Measurements from ENCODE around the gene SORCS2.

The SORCS2 gene

GRCh38 chr4:7661846-7662506, 469.6 kb downstream of the SORCS2 start:
- no peak for TF ChIP-seq JUND (IDR thresholded peaks at IDR 0.05; ENCODE audit: low read depth)
- in situ Hi-C loops (cut with HindIII; ENCODE audit: low pct_unique_long_range_greater_than_20kb, low sequenced_read_pairs) = no loop called here

GRCh38 chr4:7662507-7662846, 470.1 kb downstream of the SORCS2 start:
- DNase-seq (ENCODE audit: low read depth in 1 of 2, low spot score in 1 of 2) = no peak
- no peak for TF ChIP-seq JUND (IDR thresholded peaks at IDR 0.05; ENCODE audit: low read depth)
- in situ Hi-C loops (cut with HindIII; ENCODE audit: low pct_unique_long_range_greater_than_20kb, low sequenced_read_pairs) = no loop called here

More at GRCh38 chr4:7661846-7662506, 469.6 kb downstream of the SORCS2 start:
- DNase-seq (ENCODE audit: low read depth in 1 of 2, low spot score in 1 of 2) = no peak

GRCh38 chr4:7663075-7663541, 470.8 kb downstream of the SORCS2 start:
- in situ Hi-C loops (cut with HindIII; ENCODE audit: low pct_unique_long_range_greater_than_20kb, low sequenced_read_pairs) = no loop called here
- no peak for TF ChIP-seq JUND (IDR thresholded peaks at IDR 0.05; ENCODE audit: low read depth)
- DNase-seq (ENCODE audit: low read depth in 1 of 2, low spot score in 1 of 2) = no peak

- DNase-seq (ENCODE audit: low read depth in 1 of 2, low spot score in 1 of 2) = no peak
- TF ChIP-seq JUND (IDR thresholded peaks at IDR 0.05; ENCODE audit: low read depth) = no peak
- in situ Hi-C loops (cut with HindIII; ENCODE audit: low pct_unique_long_range_greater_than_20kb, low sequenced_read_pairs) = no loop called here
These were observed 471.8 kb downstream of the SORCS2 start for GRCh38 chr4:7664106-7664505.

DNA sequence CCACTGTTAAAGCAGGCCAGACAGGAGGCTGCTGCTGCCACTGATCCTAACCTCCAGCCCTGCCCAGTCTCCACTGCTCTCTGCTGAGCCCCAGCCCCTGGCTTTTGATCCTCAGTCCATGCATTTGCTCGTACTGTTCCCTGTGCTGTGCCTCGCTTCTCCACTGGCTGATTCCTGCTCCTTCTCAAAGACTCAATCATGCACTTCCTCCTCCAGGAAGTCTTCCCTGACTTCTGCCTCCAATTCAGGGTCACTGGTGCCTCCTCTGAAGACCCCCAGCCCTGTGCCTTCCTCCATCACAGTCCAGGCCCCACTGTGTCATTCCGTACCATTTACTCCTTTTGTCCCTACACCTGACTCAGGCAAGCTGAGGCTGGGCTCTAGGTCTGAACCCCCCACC, 473.0 kb downstream of the SORCS2 start:
- in situ Hi-C loops (cut with HindIII; ENCODE audit: low pct_unique_long_range_greater_than_20kb, low sequenced_read_pairs) = no loop called here
- DNase-seq (ENCODE audit: low read depth in 1 of 2, low spot score in 1 of 2) = no peak
- TF ChIP-seq JUND (IDR thresholded peaks at IDR 0.05; ENCODE audit: low read depth) = no peak

DNA sequence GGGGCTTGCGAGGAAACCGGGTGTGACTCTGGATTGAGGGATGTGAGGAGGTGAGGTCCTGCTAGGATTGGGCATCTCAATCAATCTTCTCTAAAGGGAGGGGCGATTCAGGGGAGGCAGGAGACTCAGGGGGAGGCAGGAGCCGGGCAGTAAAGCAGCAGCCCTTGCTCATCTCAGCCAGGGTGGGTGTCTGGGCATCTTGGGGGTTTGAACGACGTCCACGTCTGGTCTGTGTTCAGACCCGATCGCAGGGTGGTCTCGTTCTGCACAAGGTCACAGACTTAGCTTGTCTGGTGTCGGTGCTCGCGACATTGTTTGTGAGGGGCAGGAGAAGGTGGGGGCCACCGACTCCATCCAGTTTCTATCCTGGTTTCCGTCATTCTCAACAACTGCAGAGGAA, 473.7 kb downstream of the SORCS2 start:
- TF ChIP-seq JUND (IDR thresholded peaks at IDR 0.05; ENCODE audit: low read depth) = no peak
- DNase-seq (ENCODE audit: low read depth in 1 of 2, low spot score in 1 of 2) = no peak
- in situ Hi-C loops (cut with HindIII; ENCODE audit: low pct_unique_long_range_greater_than_20kb, low sequenced_read_pairs) = no loop called here

- no peak for TF ChIP-seq JUND (IDR thresholded peaks at IDR 0.05; ENCODE audit: low read depth)
- no peak for DNase-seq (ENCODE audit: low read depth in 1 of 2, low spot score in 1 of 2)
- in situ Hi-C loops (cut with HindIII; ENCODE audit: low pct_unique_long_range_greater_than_20kb, low sequenced_read_pairs) = no loop called here
These were observed 474.4 kb downstream of the SORCS2 start for GRCh38 chr4:7666744-7667143.

DNA sequence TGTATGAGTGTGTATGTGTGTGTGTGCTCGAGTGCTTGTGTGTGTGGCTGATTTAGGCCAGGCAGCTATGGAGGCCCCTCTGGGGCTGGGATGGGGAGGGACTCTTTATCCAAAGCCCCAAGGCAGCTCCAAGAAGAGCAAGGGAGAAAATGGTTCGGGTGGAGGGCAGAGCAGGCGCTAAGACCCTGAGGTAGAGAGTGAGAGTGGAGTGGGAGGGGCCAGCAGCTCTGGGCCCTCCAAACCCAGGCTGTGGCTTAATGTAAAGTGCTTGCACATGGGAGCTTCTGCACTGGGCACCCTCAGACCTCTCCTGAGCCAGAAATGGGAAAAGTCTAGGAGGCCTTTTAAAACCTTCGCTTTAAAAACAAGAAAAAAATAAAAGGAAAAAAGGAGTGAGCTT, 475.9 kb downstream of the SORCS2 start:
- in situ Hi-C loops (cut with HindIII; ENCODE audit: low pct_unique_long_range_greater_than_20kb, low sequenced_read_pairs) = no loop called here
- no peak for DNase-seq (ENCODE audit: low read depth in 1 of 2, low spot score in 1 of 2)
- no peak for TF ChIP-seq JUND (IDR thresholded peaks at IDR 0.05; ENCODE audit: low read depth)

DNA sequence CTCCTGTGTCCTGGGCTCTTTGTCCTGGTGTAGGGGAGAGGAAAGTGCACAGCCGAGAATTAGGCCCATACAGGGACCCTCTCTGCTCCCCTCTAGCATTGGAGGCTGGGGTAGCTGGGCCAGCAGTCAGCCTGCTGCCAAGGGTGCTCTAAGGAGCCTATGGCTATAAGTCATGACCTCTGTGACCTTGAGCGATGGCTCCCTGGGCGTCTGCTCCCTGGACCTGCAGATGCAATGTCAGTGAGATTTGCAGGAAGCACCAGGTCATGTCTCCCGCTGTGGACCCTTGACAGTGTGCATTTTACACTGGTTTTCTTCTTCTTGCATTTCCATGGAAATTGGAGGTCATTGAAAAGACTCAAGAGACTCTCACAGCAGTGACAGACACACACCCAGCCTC, 476.5 kb downstream of the SORCS2 start:
- no peak for DNase-seq (ENCODE audit: low read depth in 1 of 2, low spot score in 1 of 2)
- no peak for TF ChIP-seq JUND (IDR thresholded peaks at IDR 0.05; ENCODE audit: low read depth)
- in situ Hi-C loops (cut with HindIII; ENCODE audit: low pct_unique_long_range_greater_than_20kb, low sequenced_read_pairs) = no loop called here

DNA sequence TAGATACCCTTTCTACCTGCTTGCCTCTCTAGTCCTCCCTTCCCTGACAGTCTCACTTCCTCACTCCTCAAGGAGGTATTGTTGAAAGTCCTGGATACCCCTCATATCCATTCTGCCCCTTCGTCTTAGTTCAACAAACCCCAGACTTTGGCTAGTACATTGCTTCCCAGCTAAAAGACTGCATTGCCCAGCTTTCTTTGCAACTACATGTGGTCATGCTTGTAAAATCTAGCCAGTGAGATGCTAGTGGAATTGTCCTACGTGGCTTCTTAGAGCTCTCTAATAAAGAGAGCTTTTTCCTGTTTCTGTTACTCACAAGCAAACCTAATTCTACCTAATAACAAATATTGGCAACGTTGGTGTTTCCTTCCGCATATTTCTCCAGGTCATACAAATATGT, 480.3 kb downstream of the SORCS2 start:
- DNase-seq (ENCODE audit: low read depth in 1 of 2, low spot score in 1 of 2) = no peak
- TF ChIP-seq JUND (IDR thresholded peaks at IDR 0.05; ENCODE audit: low read depth) = no peak
- in situ Hi-C loops (cut with HindIII; ENCODE audit: low pct_unique_long_range_greater_than_20kb, low sequenced_read_pairs) = no loop called here

GRCh38 chr4:7673121-7673520, 480.8 kb downstream of the SORCS2 start:
- TF ChIP-seq JUND (IDR thresholded peaks at IDR 0.05; ENCODE audit: low read depth) = no peak
- no peak for DNase-seq (ENCODE audit: low read depth in 1 of 2, low spot score in 1 of 2)
- in situ Hi-C loops (cut with HindIII; ENCODE audit: low pct_unique_long_range_greater_than_20kb, low sequenced_read_pairs) = no loop called here

DNA sequence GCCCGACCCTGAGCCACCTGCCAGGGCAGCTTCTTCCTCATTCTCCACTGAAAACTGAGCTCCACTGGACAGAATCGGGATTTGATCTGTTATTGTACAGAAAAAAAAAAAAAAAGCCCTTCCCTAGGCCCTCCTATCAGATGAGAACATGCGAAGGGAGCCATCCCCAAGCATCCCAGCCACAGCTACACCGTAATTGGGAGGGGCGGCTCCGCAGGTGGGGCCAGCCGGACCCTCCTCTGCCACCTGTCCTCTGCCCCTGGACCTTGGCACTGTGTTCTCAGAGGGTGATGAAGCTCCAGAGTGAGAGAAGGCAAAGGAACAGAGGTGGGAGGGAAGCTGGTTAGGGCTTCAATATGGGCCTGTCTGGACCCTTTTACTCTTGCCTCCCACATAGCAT, 482.4 kb downstream of the SORCS2 start:
- no peak for TF ChIP-seq JUND (IDR thresholded peaks at IDR 0.05; ENCODE audit: low read depth)
- DNase-seq (ENCODE audit: low read depth in 1 of 2, low spot score in 1 of 2) = no peak
- in situ Hi-C loops (cut with HindIII; ENCODE audit: low pct_unique_long_range_greater_than_20kb, low sequenced_read_pairs) = no loop called here

DNA sequence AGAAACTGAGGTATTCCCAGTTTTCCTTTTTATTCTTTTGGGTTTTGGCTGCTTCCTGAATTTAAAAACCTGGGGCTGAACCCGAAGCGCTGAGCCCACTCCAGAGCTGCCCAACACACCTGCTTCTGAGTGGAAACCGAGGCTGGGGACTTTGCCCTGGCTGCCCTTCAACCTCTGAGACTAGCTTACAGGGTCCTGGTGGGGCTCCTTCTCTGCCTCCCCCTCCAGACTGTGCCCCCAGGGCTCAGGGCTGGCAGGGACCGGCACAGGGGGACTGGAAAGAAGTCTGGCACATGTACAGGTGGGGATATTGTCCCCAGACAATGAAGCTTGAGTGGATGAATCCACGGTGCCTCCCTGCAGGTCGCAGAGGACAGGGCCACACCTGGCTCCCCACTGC, 482.8 kb downstream of the SORCS2 start:
- in situ Hi-C loops (cut with HindIII; ENCODE audit: low pct_unique_long_range_greater_than_20kb, low sequenced_read_pairs) = no loop called here
- TF ChIP-seq JUND (IDR thresholded peaks at IDR 0.05; ENCODE audit: low read depth) = no peak
- DNase-seq (ENCODE audit: low read depth in 1 of 2, low spot score in 1 of 2) = no peak

All from T47D (cell line).